Neural progenitor cell (in vitro differentiated cells): ENCODE measurements around the gene HSPA12A. TPM values are rescaled to one million over a fixed set of nuclear protein-coding genes. Genes with fewer than 3 reads are reported as not detected.
A peak's percentile ranks its signal among the peaks of the same experiment; 100 is the strongest.

ENCODE experiments used
- DNase-seq: peaks from one replicate; pipeline ENCODE4 v3.0.0-alpha.2; 2016; ENCODE audit warnings: low spot score
- H2AFZ ChIP-seq: fragments of 200-600 bp; sonication (generic); replicated peaks from 2 replicates; pipeline ENCODE4 v1.6.1; 2016; ENCODE audit warnings: antibody characterized with exemption
- H3F3A ChIP-seq: fragments of 200-600 bp; sonication (generic); 2 replicates; pipeline ENCODE4 v1.6.1; 2016; ENCODE audit warnings: antibody characterized with exemption, low read depth
- H3K27ac ChIP-seq: fragments of 200-600 bp; sonication (generic); 2 replicates; pipeline ENCODE4 v1.5.1; 2016; ENCODE audit warnings: mild to moderate bottlenecking
- H3K27me3 ChIP-seq: fragments of 200-600 bp; sonication (generic); 2 replicates; pipeline ENCODE4 v1.6.1; 2016; ENCODE audit warnings: mild to moderate bottlenecking, moderate library complexity
- H3K36me3 ChIP-seq: fragments of 200-600 bp; sonication (generic); 2 replicates; pipeline ENCODE4 v1.5.1; 2016
- H3K4me1 ChIP-seq: fragments of 200-600 bp; sonication (generic); 2 replicates; pipeline ENCODE4 v1.6.1; 2016; ENCODE audit warnings: mixed run types
- H3K4me2 ChIP-seq: fragments of 200-600 bp; sonication (generic); 2 replicates; pipeline ENCODE4 v1.6.1; 2016
- H3K4me3 ChIP-seq: fragments of 200-600 bp; sonication (generic); 2 replicates; pipeline ENCODE4 v1.5.1; 2016
- H3K79me2 ChIP-seq: fragments of 200-600 bp; sonication (generic); 2 replicates; pipeline ENCODE4 v1.6.1; 2016; ENCODE audit warnings: low read depth
- H3K9ac ChIP-seq: fragments of 200-600 bp; sonication (generic); 2 replicates; pipeline ENCODE4 v1.6.1; 2016
- H3K9me3 ChIP-seq: fragments of 200-600 bp; sonication (generic); 2 replicates; pipeline ENCODE4 v1.5.1; 2016; ENCODE audit warnings: low read depth
- H4K20me1 ChIP-seq: fragments of 200-600 bp; sonication (generic); 2 replicates; pipeline ENCODE4 v1.6.1; 2016; ENCODE audit warnings: low read depth
- H3K27ac Mint-ChIP-seq: 3 replicates; pipeline ENCODE4 v1.8.0; 2021; ENCODE audit warnings: mixed read lengths
- H3K27me3 Mint-ChIP-seq: 2 replicates; pipeline ENCODE4 v1.8.0; 2022; ENCODE audit warnings: low read depth, mild to moderate bottlenecking, inconsistent platforms, moderate library complexity, mixed read lengths; ENCODE audit not compliant: insufficient read depth
- H3K36me3 Mint-ChIP-seq: 3 replicates; pipeline ENCODE4 v1.8.0; 2021; ENCODE audit warnings: mixed read lengths
- H3K4me1 Mint-ChIP-seq: 3 replicates; pipeline ENCODE4 v1.8.0; 2021; ENCODE audit warnings: mixed read lengths
- H3K4me3 Mint-ChIP-seq: 3 replicates; pipeline ENCODE4 v1.8.0; 2021; ENCODE audit warnings: mild to moderate bottlenecking, moderate library complexity, mixed read lengths
- H3K9me3 Mint-ChIP-seq: 3 replicates; pipeline ENCODE4 v1.8.0; 2020; ENCODE audit warnings: mixed read lengths
- EZH2 ChIP-seq: fragments of 200-600 bp; sonication (generic); IDR thresholded peaks from 2 replicates; pipeline ENCODE4 v1.6.1; 2017; ENCODE audit warnings: antibody characterized with exemption, mild to moderate bottlenecking, moderate library complexity
- EZH2phosphoT487 ChIP-seq: fragments of 200-600 bp; sonication (generic); IDR thresholded peaks from 2 replicates; pipeline ENCODE4 v1.6.1; 2017; ENCODE audit warnings: antibody characterized with exemption
- total RNA-seq: library from RNA; depleted of rRNA; stranded (reverse); fragments of >200 nt; gene quantifications from 2 replicates; pipeline ENCODE4 v1.2.3, GENCODE V29; 2015; ENCODE audit warnings: low replicate concordance
- TF ChIP-seq, protein P1 (sequence below): fragments of 200-600 bp; sonication (generic); IDR thresholded peaks from 2 replicates; pipeline ENCODE4 v1.5.1; 2017; ENCODE audit warnings: antibody characterized with exemption, mild to moderate bottlenecking

HSPA12A gene
- total RNA-seq, 1 donor from 2014 or later, result 5.6 TPM

- Mint-ChIP-seq H3K4me3 (no peak overlapping the region), H3K27me3 (no peaks in the 10 kb centered on the region), H3K36me3 (no peaks in the 10 kb centered on the region), H3K27ac (no peak overlapping the region), H3K4me1 (no peaks in the 10 kb centered on the region), H3K9me3 (peaks cover 9% of the 10 kb centered on the region)
- Histone ChIP-seq H3K79me2 (no peaks in the 10 kb centered on the region), H3K27me3 (no peaks in the 10 kb centered on the region), H3F3A (no peaks in the 10 kb centered on the region), H3K4me1 (no peaks in the 10 kb centered on the region), H3K4me2 (no peak overlapping the region), H3K9me3 (no peaks in the 10 kb centered on the region), H4K20me1 (no peaks in the 10 kb centered on the region), H2AFZ (peak overlapping the region; percentile 35), H3K9ac (no peak overlapping the region), H3K4me3 (no peak overlapping the region), H3K27ac (no peak overlapping the region), H3K36me3 (no peaks in the 10 kb centered on the region)
- peak; percentile 32 for DNase-seq
- TF ChIP-seq, protein P1, sequence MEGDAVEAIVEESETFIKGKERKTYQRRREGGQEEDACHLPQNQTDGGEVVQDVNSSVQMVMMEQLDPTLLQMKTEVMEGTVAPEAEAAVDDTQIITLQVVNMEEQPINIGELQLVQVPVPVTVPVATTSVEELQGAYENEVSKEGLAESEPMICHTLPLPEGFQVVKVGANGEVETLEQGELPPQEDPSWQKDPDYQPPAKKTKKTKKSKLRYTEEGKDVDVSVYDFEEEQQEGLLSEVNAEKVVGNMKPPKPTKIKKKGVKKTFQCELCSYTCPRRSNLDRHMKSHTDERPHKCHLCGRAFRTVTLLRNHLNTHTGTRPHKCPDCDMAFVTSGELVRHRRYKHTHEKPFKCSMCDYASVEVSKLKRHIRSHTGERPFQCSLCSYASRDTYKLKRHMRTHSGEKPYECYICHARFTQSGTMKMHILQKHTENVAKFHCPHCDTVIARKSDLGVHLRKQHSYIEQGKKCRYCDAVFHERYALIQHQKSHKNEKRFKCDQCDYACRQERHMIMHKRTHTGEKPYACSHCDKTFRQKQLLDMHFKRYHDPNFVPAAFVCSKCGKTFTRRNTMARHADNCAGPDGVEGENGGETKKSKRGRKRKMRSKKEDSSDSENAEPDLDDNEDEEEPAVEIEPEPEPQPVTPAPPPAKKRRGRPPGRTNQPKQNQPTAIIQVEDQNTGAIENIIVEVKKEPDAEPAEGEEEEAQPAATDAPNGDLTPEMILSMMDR, result peak; percentile 52
- TF ChIP-seq EZH2phosphoT487 (no peak), EZH2 (no peak)
Observed at GRCh38 chr10:116654816-116655215, 87.5 kb downstream of the HSPA12A start.

- H3K4me3 ChIP-seq, result no peak overlapping the region
- H3K79me2 ChIP-seq, result no peaks in the 10 kb centered on the region
- no peak for DNase-seq
- H3K36me3 ChIP-seq, result no peaks in the 10 kb centered on the region
- H3K9me3 ChIP-seq, result no peaks in the 10 kb centered on the region
- no peaks in the 10 kb centered on the region for H4K20me1 ChIP-seq
- H3K27ac Mint-ChIP-seq, result no peak overlapping the region
- no peak for TF ChIP-seq EZH2phosphoT487
- TF ChIP-seq, protein P1, result no peak
- TF ChIP-seq EZH2, result no peak
- no peak overlapping the region for H3K27ac ChIP-seq
- no peak overlapping the region for H3K4me2 ChIP-seq
- no peaks in the 10 kb centered on the region for H3K4me1 ChIP-seq
- H2AFZ ChIP-seq, result no peak overlapping the region
- H3K9ac ChIP-seq, result no peak overlapping the region
- H3F3A ChIP-seq, result no peaks in the 10 kb centered on the region
- peaks cover 4% of the 10 kb centered on the region for H3K27me3 Mint-ChIP-seq
- no peaks in the 10 kb centered on the region for H3K4me1 Mint-ChIP-seq
- no peaks in the 10 kb centered on the region for H3K27me3 ChIP-seq
- H3K4me3 Mint-ChIP-seq, result no peak overlapping the region
- H3K9me3 Mint-ChIP-seq, result peaks cover 16% of the 10 kb centered on the region
- no peaks in the 10 kb centered on the region for H3K36me3 Mint-ChIP-seq
Observed at GRCh38 chr10:116653885-116654284, 88.5 kb downstream of the HSPA12A start.

DNA sequence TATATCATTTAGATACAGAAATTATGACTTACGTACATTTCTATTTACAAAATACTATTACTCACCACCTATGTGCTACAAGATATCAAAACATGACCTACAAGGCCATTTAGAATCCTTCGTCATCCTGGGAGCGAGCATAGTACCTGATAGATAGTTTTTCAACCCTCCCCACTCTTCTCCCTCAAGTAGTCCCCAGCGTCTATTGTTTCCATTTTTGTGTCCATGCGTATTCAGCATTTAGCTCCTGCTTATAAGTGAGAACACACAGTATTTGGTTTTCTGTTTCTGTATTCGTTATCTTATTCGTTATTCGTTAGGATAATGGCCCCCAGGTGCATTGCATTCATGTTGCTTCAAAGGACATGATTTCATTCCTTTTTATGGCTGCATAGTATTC is 93.5 kb downstream of the HSPA12A start:
- Histone ChIP-seq H3K27me3 (no peaks in the 10 kb centered on the region), H3K4me3 (no peak overlapping the region), H4K20me1 (no peaks in the 10 kb centered on the region), H3K9ac (no peak overlapping the region), H3K27ac (no peak overlapping the region), H3K9me3 (no peaks in the 10 kb centered on the region), H3K36me3 (no peaks in the 10 kb centered on the region), H3F3A (no peaks in the 10 kb centered on the region), H2AFZ (no peak overlapping the region), H3K4me2 (no peak overlapping the region), H3K4me1 (no peaks in the 10 kb centered on the region), H3K79me2 (no peaks in the 10 kb centered on the region)
- H3K4me3 Mint-ChIP-seq, result no peak overlapping the region
- H3K27ac Mint-ChIP-seq, result no peak overlapping the region
- peaks cover 16% of the 10 kb centered on the region for H3K9me3 Mint-ChIP-seq
- H3K27me3 Mint-ChIP-seq, result peaks cover 8% of the 10 kb centered on the region
- TF ChIP-seq EZH2 (no peak), EZH2phosphoT487 (no peak)
- TF ChIP-seq, protein P1, result no peak
- no peaks in the 10 kb centered on the region for H3K4me1 Mint-ChIP-seq
- H3K36me3 Mint-ChIP-seq, result no peaks in the 10 kb centered on the region
- DNase-seq, result no peak
